RWPE1 (cell line): ENCODE data around the gene HLA-DMA.

Experiments used
- CTCF ChIA-PET: fragments of 350-600 bp; sonication (Branson Sonifier 250); formaldehyde crosslinking; extraction: SDS; loops from one replicate; lab custom pipeline; 2021; lab: Yijun Ruan, JAX
- POLR2A ChIA-PET: fragments of 400-600 bp; formaldehyde crosslinking; extraction: SDS; loops from one replicate; lab custom pipeline; 2020; ENCODE audit warnings: antibody characterized with exemption; ENCODE audit not compliant: low non-redundant PET; lab: Yijun Ruan, JAX
- DNase-seq: peaks from one replicate; pipeline ENCODE4 v3.0.0; 2012; ENCODE audit warnings: low spot score
- H3K27ac ChIP-seq: fragments of 450-650 bp; 2 replicates; pipeline ENCODE4 v1.5.1; 2017
- CTCF ChIP-seq: fragments of 450-650 bp; conservative IDR thresholded peaks from 2 replicates; pipeline ENCODE4 v1.5.1; 2017; ENCODE audit warnings: low read depth, mild to moderate bottlenecking

The HLA-DMA gene

GRCh38 chr6:32952817-32953739 lies at the start of gene HLA-DMA:
TSS of gene HLA-DMA (minus strand) at chr6:32953097. CDS start at chr6:32953036, 61 bp downstream.
- no peak within 1 kb of the TSS for H3K27ac ChIP-seq
- POLR2A ChIA-PET, result interaction anchor here (0.7 to 1.0 kb wide), 2 partner anchors 19 kb away, joined by 3 read pairs; no protein-coding TSS in a partner anchor
- peak; percentile 82 for DNase-seq
- CTCF ChIA-PET, result interaction anchor here (0.6 to 2.3 kb wide), 10 partner anchors 8 to 1184 kb away, joined by 3 to 13 read pairs (median 3); partner anchors contain the start of gene HLA-DMB
- 0 out of 2 replicates have a peak, but pooled peaks have one; percentile 15 for TF ChIP-seq CTCF

- ChIA-PET CTCF (no interaction called here), POLR2A (no interaction called here)
- TF ChIP-seq CTCF, result no peak
- no peak for DNase-seq
- no peak overlapping the region for H3K27ac ChIP-seq
These were observed 48.8 kb upstream of the HLA-DMA start for GRCh38 chr6:33001685-33002084.

- POLR2A ChIA-PET, result no interaction called here
- CTCF ChIA-PET, result interaction anchor here (0.7 to 1.1 kb wide), 3 partner anchors 136 to 146 kb away, joined by 3 to 4 read pairs (median 3); no protein-coding TSS in a partner anchor
- H3K27ac ChIP-seq, result no peak overlapping the region
- DNase-seq, result no peak
- no peak for TF ChIP-seq CTCF
These were observed 47.2 kb upstream of the HLA-DMA start for GRCh38 chr6:33000055-33000454.

- DNase-seq, result no peak
- TF ChIP-seq CTCF, result no peak
- ChIA-PET POLR2A (no interaction called here), CTCF (interaction anchor here (0.8 kb wide), 1 partner anchor 40 kb away, joined by 3 read pairs; no protein-coding TSS in a partner anchor)
- H3K27ac ChIP-seq, result no peak overlapping the region
These were observed 42.6 kb upstream of the HLA-DMA start for GRCh38 chr6:32995448-32995847.

GRCh38 chr6:32993363-32993973 lies 40.6 kb upstream of the HLA-DMA start:
- ChIA-PET CTCF (no interaction called here), POLR2A (no interaction called here)
- TF ChIP-seq CTCF, result no peak
- DNase-seq, result no peak
- H3K27ac ChIP-seq, result no peak overlapping the region

GRCh38 chr6:32991972-32992371 lies 39.1 kb upstream of the HLA-DMA start:
- TF ChIP-seq CTCF, result no peak
- ChIA-PET CTCF (interaction anchor here (0.7 kb wide), 1 partner anchor 177 kb away, joined by 4 read pairs; no protein-coding TSS in a partner anchor), POLR2A (no interaction called here)
- DNase-seq, result no peak
- no peak overlapping the region for H3K27ac ChIP-seq
